H1 (cell line): ENCODE measurements around the gene ALS2CL.

ENCODE experiments used
- CBX8 ChIP-seq: fragments of 300-800, 300-1000 bp; sonication (generic); IDR thresholded peaks from 2 replicates; pipeline ENCODE4 v1.7.1; 2016; ENCODE audit warnings: low read depth, low read length, borderline replicate concordance
- EZH2 ChIP-seq: fragments of 200-600 bp; sonication (generic); IDR thresholded peaks from 2 replicates; pipeline ENCODE4 v1.7.1; 2012; ENCODE audit warnings: low read depth, mild to moderate bottlenecking, moderate library complexity, low read length, inconsistent platforms; ENCODE audit not compliant: severe bottlenecking
- FOSL1 ChIP-seq: IDR thresholded peaks from 2 replicates; pipeline ENCODE4 v1.6.1; 2011; ENCODE audit warnings: mild to moderate bottlenecking, low read depth, low read length, moderate library complexity; ENCODE audit not compliant: insufficient read depth
- HDAC2 ChIP-seq, 2 experiments: fragments of 300-600 bp in 1 of 2; sonication (generic) in 1 of 2; IDR thresholded peaks; 2 replicates each; pipeline ENCODE4 v1.6.1; 2011 to 2012; ENCODE audit warnings: low read depth in 2 of 2, low read length in 2 of 2, mild to moderate bottlenecking in 2 of 2, moderate library complexity in 2 of 2, borderline replicate concordance in 1 of 2, inconsistent platforms in 1 of 2
- PHF8 ChIP-seq: fragments of 200-600 bp; sonication (generic); conservative IDR thresholded peaks from 2 replicates; pipeline ENCODE4 v1.7.1; 2012; ENCODE audit warnings: low read depth, mild to moderate bottlenecking, inconsistent platforms, low read length, moderate library complexity
- POLR2AphosphoS5 ChIP-seq: IDR thresholded peaks from 2 replicates; pipeline ENCODE4 v1.6.1; 2011; ENCODE audit warnings: low read depth, low read length
- RAD21 ChIP-seq, 2 experiments: IDR thresholded peaks in 1 of 2; conservative IDR thresholded peaks in 1 of 2; 2 replicates each; pipeline ENCODE4 v1.6.1; 2011; ENCODE audit warnings: low read depth in 2 of 2, low read length in 2 of 2, improper control_type of control experiment in 1 of 2, inconsistent platforms in 1 of 2, mild to moderate bottlenecking in 1 of 2, moderate library complexity in 1 of 2
- RXRA ChIP-seq: IDR thresholded peaks from 2 replicates; pipeline ENCODE4 v1.6.1; 2011; ENCODE audit warnings: low read depth, mild to moderate bottlenecking, low read length, moderate library complexity; ENCODE audit not compliant: insufficient read depth
- TF ChIP-seq, protein P1 (sequence below), 3 experiments: IDR thresholded peaks; 1 replicate in 2 of 3; 2 replicates in 1 of 3; pipeline versions ENCODE4 v1.5.1 to v1.6.1; 2011; ENCODE audit warnings: low read length in 3 of 3, mild to moderate bottlenecking in 3 of 3, inconsistent platforms in 2 of 3, low read depth in 1 of 3, moderate library complexity in 1 of 3; ENCODE audit not compliant: insufficient read depth in 1 of 3; ENCODE audit errors: control extremely low read depth in 1 of 3
- TF ChIP-seq, protein P2 (sequence below): IDR thresholded peaks from 2 replicates; pipeline ENCODE4 v1.6.1; 2011; ENCODE audit warnings: low read length, improper control_type of control experiment

DNA sequence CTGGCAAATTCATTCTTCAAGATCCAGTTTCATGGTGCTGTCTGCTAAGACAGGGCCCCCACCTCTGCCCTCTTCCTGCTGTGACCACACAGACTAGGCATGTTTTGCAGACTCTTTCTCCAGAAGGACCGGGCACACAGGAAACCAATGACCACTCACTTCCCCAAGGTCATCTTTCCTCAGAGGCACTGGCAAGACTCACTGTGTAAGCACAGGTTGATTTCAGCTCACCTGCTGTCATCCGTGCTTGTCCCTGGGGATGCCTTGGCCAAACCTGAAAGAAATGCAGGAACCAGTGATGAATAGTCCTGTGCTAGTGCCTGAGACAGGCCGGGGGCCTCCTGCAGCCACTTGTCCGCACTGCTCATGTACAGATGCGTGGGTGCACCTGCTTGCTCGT lies 33.5 kb downstream of the ALS2CL start:
- no peak for TF ChIP-seq PHF8
- TF ChIP-seq, protein P1, sequence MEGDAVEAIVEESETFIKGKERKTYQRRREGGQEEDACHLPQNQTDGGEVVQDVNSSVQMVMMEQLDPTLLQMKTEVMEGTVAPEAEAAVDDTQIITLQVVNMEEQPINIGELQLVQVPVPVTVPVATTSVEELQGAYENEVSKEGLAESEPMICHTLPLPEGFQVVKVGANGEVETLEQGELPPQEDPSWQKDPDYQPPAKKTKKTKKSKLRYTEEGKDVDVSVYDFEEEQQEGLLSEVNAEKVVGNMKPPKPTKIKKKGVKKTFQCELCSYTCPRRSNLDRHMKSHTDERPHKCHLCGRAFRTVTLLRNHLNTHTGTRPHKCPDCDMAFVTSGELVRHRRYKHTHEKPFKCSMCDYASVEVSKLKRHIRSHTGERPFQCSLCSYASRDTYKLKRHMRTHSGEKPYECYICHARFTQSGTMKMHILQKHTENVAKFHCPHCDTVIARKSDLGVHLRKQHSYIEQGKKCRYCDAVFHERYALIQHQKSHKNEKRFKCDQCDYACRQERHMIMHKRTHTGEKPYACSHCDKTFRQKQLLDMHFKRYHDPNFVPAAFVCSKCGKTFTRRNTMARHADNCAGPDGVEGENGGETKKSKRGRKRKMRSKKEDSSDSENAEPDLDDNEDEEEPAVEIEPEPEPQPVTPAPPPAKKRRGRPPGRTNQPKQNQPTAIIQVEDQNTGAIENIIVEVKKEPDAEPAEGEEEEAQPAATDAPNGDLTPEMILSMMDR (IDR thresholded peaks at IDR 0.05; ENCODE audit: control extremely low read depth in 1 of 3, insufficient read depth in 1 of 3, low read depth in 1 of 3, low read length in 3 of 3): no peak
- no peak for TF ChIP-seq RAD21 (IDR thresholded peaks at IDR 0.05 in 1 of 2, conservative IDR thresholded peaks at IDR 0.05 in 1 of 2; ENCODE audit: low read depth in 2 of 2, low read length in 2 of 2)
- TF ChIP-seq EZH2: no peak
- TF ChIP-seq, protein P2, sequence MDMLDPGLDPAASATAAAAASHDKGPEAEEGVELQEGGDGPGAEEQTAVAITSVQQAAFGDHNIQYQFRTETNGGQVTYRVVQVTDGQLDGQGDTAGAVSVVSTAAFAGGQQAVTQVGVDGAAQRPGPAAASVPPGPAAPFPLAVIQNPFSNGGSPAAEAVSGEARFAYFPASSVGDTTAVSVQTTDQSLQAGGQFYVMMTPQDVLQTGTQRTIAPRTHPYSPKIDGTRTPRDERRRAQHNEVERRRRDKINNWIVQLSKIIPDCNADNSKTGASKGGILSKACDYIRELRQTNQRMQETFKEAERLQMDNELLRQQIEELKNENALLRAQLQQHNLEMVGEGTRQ: no peak
- TF ChIP-seq POLR2AphosphoS5: no peak
- TF ChIP-seq RXRA: no peak
- TF ChIP-seq CBX8: no peak
- TF ChIP-seq FOSL1: no peak
- no peak for TF ChIP-seq HDAC2 (IDR thresholded peaks at IDR 0.05; ENCODE audit: borderline replicate concordance in 1 of 2, low read depth in 2 of 2, low read length in 2 of 2)
